PC-9 (cell line): Measurements from ENCODE around the gene PRDM2. TPM values are rescaled to one million over a fixed set of nuclear protein-coding genes. Genes with fewer than 3 reads are reported as not detected.

Source experiments
- BruUV-seq: library from RNA; stranded (reverse); fragments of 400-500 nt; replicated peaks from 2 replicates; lab custom pipeline; 2021; lab: Mats Ljungman, UMichigan
- CTCF ChIA-PET: fragments of 300-600 bp; sonication (Branson Sonifier 250); formaldehyde crosslinking; loops from one replicate; lab custom pipeline; 2022; ENCODE audit warnings: antibody characterized with exemption; lab: Charles Lee
- POLR2A ChIA-PET: fragments of 300-600 bp; sonication (Branson Sonifier 250); formaldehyde crosslinking; loops from one replicate; lab custom pipeline; 2022; ENCODE audit warnings: antibody characterized with exemption; ENCODE audit not compliant: unreplicated experiment; lab: Charles Lee
- DNase-seq, 2 experiments: peaks; one replicate each; pipeline versions ENCODE4 v3.0.0 to v3.0.0-alpha.2; 2015 to 2022; ENCODE audit warnings: mixed read lengths in 1 of 2
- H2AFZ ChIP-seq: fragments of 200-600 bp; sonication (generic); 2 replicates; pipeline ENCODE4 v1.8.1; 2017; ENCODE audit warnings: antibody characterized with exemption
- H3F3A ChIP-seq: fragments of 200-600 bp; sonication (generic); 2 replicates; pipeline ENCODE4 v1.8.1; 2017; ENCODE audit warnings: antibody characterized with exemption, mild to moderate bottlenecking, low read depth; ENCODE audit not compliant: insufficient read depth
- H3K27ac ChIP-seq: fragments of 200-600 bp; sonication (generic); 2 replicates; pipeline ENCODE4 v1.6.1; 2016; ENCODE audit warnings: mixed run types
- H3K27me3 ChIP-seq: fragments of 200-600 bp; sonication (generic); 2 replicates; pipeline ENCODE4 v1.6.1; 2016; ENCODE audit warnings: low read depth, mixed run types; ENCODE audit not compliant: insufficient read depth
- H3K36me3 ChIP-seq: fragments of 200-600 bp; sonication (generic); 2 replicates; pipeline ENCODE4 v1.6.1; 2016; ENCODE audit warnings: low read depth, mixed run types
- H3K4me1 ChIP-seq: fragments of 200-600 bp; sonication (generic); replicated peaks from 2 replicates; pipeline ENCODE4 v1.6.1; 2016; ENCODE audit warnings: mixed run types; ENCODE audit not compliant: insufficient read depth
- H3K4me2 ChIP-seq: fragments of 200-600 bp; sonication (generic); 2 replicates; pipeline ENCODE4 v1.6.1; 2017; ENCODE audit warnings: mixed run types
- H3K4me3 ChIP-seq: fragments of 200-600 bp; sonication (generic); 2 replicates; pipeline ENCODE4 v1.6.1; 2016; ENCODE audit warnings: mixed run types
- H3K79me2 ChIP-seq: fragments of 200-600 bp; sonication (generic); 2 replicates; pipeline ENCODE4 v1.6.1; 2017; ENCODE audit warnings: low read depth, mixed run types
- H3K9me2 ChIP-seq: fragments of 200-600 bp; sonication (generic); 2 replicates; pipeline ENCODE4 v1.8.1; 2017; ENCODE audit warnings: mild to moderate bottlenecking; ENCODE audit not compliant: insufficient read depth
- H3K9me3 ChIP-seq: fragments of 200-600 bp; sonication (generic); 2 replicates; pipeline ENCODE4 v1.8.1; 2016; ENCODE audit warnings: low read depth; ENCODE audit not compliant: insufficient read depth
- H4K20me1 ChIP-seq: fragments of 200-600 bp; sonication (generic); 2 replicates; pipeline ENCODE4 v1.8.1; 2017; ENCODE audit not compliant: insufficient read depth
- EZH2 ChIP-seq: fragments of 200-600 bp; sonication (generic); IDR thresholded peaks from 2 replicates; pipeline ENCODE4 v1.8.0; 2017; ENCODE audit warnings: antibody characterized with exemption, low read depth
- intact Hi-C: fragments of 100-400 bp; cut with micrococcal nuclease; formaldehyde crosslinking; loops from one replicate; pipeline ENCODE4 v1.10.0; 2022; ENCODE audit not compliant: unreplicated experiment
- total RNA-seq: library from RNA; stranded (reverse); gene quantifications from 2 replicates; pipeline ENCODE4 v1.2.3, GENCODE V29; 2021
- TF ChIP-seq, protein P1 (sequence below): fragments of 200-600 bp; sonication (generic); conservative IDR thresholded peaks from 2 replicates; pipeline ENCODE4 v1.6.1; 2017; ENCODE audit warnings: mixed run types, antibody characterized with exemption, mild to moderate bottlenecking, moderate library complexity

Gene PRDM2
- total RNA-seq, 1 experiment from 2014 or later: 32.1 TPM

DNA sequence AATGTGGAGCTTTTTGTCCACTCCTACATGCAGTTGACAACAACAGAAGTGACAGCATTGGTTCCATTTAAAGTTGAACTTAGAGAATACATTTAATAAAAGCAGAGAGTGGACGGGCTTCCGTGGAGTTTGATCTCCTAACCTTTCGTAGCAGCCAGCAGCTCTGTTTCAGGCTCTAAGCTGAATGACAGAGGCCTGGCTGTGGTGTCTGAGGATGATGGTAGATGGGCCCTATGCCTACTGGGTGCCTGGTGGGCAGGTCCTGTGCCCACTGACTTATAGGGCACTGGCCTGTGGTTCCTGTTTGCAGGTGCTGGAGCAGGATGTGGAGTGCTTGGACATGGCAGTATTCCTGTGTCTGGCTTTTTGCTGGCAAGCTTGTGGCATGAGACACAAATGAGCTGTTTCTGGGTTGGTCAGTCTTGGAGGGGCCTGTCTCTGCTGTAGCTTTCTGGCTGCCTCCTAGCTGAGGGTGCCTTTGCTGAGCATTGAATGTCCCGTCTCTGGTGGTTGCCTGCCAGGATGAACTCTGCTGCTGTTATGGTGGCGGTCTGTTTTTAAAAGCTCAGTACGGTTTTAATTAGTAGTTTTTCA lies 54.6 kb downstream of the PRDM2 start:
- Histone ChIP-seq H3K4me3 (no peak overlapping the region), H3K79me2 (peaks cover 92% of the 10 kb centered on the region), H3K4me1 (peaks cover 46% of the 10 kb centered on the region), H3K9me2 (no peaks in the 10 kb centered on the region), H3K27me3 (no peaks in the 10 kb centered on the region), H4K20me1 (no peaks in the 10 kb centered on the region; the same call in 1 of the 2 replicates), H3K36me3 (no peaks in the 10 kb centered on the region), H3F3A (peaks cover 19% of the 10 kb centered on the region), H2AFZ (no peak overlapping the region), H3K27ac (no peak overlapping the region), H3K4me2 (no peak overlapping the region), H3K9me3 (no peaks in the 10 kb centered on the region)
- TF ChIP-seq, protein P1, sequence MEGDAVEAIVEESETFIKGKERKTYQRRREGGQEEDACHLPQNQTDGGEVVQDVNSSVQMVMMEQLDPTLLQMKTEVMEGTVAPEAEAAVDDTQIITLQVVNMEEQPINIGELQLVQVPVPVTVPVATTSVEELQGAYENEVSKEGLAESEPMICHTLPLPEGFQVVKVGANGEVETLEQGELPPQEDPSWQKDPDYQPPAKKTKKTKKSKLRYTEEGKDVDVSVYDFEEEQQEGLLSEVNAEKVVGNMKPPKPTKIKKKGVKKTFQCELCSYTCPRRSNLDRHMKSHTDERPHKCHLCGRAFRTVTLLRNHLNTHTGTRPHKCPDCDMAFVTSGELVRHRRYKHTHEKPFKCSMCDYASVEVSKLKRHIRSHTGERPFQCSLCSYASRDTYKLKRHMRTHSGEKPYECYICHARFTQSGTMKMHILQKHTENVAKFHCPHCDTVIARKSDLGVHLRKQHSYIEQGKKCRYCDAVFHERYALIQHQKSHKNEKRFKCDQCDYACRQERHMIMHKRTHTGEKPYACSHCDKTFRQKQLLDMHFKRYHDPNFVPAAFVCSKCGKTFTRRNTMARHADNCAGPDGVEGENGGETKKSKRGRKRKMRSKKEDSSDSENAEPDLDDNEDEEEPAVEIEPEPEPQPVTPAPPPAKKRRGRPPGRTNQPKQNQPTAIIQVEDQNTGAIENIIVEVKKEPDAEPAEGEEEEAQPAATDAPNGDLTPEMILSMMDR: no peak
- no peak for TF ChIP-seq EZH2
- DNase-seq: no peak
- ChIA-PET CTCF (no interaction called here), POLR2A (no interaction called here)
- intact Hi-C loops: no loop called here
- BruUV-seq: no TSS peak

GRCh38 chr1:13756557-13757315 lies 56.7 kb downstream of the PRDM2 start:
- intact Hi-C loops: no loop called here
- ChIA-PET POLR2A (interaction anchor here (0.6 to 1.4 kb wide), 2 partner anchors 8 to 35 kb away, joined by 4 to 11 read pairs; no protein-coding TSS in a partner anchor), CTCF (no interaction called here)
- Histone ChIP-seq H3K9me3 (no peaks in the 10 kb centered on the region), H3F3A (peaks cover 25% of the 10 kb centered on the region), H3K27ac (peak overlapping the region; percentile 94), H2AFZ (no peak overlapping the region), H3K27me3 (no peaks in the 10 kb centered on the region), H4K20me1 (no peaks in the 10 kb centered on the region), H3K4me2 (peak overlapping the region; percentile 96), H3K4me3 (no peak overlapping the region), H3K79me2 (peaks cover 93% of the 10 kb centered on the region), H3K36me3 (no peaks in the 10 kb centered on the region), H3K9me2 (no peaks in the 10 kb centered on the region), H3K4me1 (peaks cover 50% of the 10 kb centered on the region)
- no peak for TF ChIP-seq EZH2
- TF ChIP-seq, protein P1: no peak
- no peak for DNase-seq
- no TSS peak for BruUV-seq

DNA sequence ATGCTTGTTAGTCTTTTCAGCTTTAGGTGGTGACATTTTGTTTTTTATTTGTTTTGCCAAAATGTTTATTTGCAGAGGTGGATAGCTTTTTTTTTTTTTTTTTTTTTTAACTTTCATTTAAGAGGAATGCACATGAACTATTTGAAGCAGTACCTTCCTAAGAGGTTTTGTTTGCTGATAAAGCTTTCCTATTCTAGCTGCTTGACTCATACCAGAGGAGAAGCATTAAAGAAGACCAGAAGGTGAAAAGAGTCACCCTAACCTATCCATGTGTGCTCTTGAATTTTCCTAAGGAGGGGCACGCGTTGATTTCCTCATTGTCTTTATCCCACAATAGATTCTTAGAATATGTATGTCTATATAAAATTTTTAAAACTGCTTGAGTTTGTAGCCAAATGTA lies 57.7 kb downstream of the PRDM2 start:
- no peak for TF ChIP-seq EZH2
- TF ChIP-seq, protein P1: no peak
- Histone ChIP-seq H3K79me2 (peaks cover 93% of the 10 kb centered on the region), H3K27me3 (no peaks in the 10 kb centered on the region), H3K27ac (peak overlapping the region; percentile 94), H3F3A (peaks cover 25% of the 10 kb centered on the region), H3K36me3 (no peaks in the 10 kb centered on the region), H2AFZ (no peak overlapping the region), H3K4me3 (peak overlapping the region; percentile 11; the same call in 1 of the 2 replicates), H3K9me2 (no peaks in the 10 kb centered on the region), H3K4me1 (peaks cover 50% of the 10 kb centered on the region), H4K20me1 (no peaks in the 10 kb centered on the region), H3K9me3 (no peaks in the 10 kb centered on the region), H3K4me2 (peak overlapping the region; percentile 96)
- intact Hi-C loops: no loop called here
- peak in 1 of 2 experiments; percentile 77 for DNase-seq
- POLR2A ChIA-PET: interaction anchor here (0.6 to 1.4 kb wide), 2 partner anchors 8 to 36 kb away, joined by 4 to 11 read pairs; no protein-coding TSS in a partner anchor
- CTCF ChIA-PET: no interaction called here
- BruUV-seq: no TSS peak
